Measurements from ENCODE around the gene S100A12.

The S100A12 gene

DNA sequence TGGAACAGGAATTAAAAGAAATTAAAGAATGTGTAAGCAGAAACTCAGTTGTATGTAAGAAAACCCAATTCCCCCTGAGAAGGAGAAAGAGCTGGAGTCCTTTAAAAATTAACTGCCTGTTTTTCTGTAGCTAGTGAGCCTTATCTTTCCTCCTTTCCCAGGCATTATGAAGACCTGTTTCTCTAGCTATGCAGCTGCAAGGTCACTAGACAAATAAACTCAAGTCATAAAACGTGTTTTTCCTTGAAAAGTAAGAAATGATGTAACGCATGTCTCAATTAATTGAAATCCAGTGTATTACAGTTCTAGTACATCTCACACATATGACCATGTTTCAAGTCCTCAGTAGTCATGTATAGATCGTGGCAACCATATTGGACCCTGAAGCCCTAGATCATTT is 5.3 kb downstream of the S100A12 start:
- in situ Hi-C loops (cut with MboI; ENCODE audit: low sequenced_read_pairs): no loop called here

DNA sequence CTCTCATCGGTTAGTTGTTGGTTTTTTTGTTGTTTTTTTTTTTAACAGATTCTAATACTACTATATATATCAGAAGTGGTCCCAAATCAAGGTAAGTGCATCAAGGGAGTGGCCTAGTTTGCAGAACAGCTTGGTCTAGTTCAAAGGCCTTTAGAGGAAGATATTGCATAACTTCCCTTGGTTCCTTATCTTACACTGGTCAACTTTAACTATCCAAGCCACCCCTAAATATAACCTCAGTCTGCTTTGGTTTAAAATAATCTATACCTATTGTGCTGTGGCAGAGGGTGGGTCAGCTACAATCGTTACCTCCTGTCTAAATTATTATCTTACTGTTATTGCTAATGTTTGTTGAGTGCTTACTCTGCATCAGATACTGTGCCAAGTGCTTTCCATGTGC is 6.9 kb downstream of the S100A12 start:
- in situ Hi-C loops (cut with MboI; ENCODE audit: low sequenced_read_pairs): no loop called here

DNA sequence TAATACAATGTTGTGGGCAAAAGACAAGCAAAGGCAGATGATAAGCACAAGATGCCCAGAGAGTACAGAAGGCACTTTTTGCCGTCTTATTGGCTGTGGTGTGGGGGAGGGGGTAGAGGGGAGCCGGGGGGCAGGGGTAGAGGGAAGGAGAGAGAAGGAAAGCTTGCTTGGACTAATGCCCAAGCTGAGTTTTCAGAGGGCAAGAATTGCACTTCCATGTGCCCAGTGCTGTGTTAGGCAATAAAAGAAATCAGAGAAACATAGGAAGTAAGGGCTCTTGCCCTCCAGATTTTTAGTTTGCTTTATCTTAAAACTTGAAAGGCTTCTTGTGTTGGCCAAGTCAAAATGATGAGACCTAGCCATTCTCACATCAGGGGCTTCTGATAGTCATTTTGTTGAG is 8.3 kb downstream of the S100A12 start:
- in situ Hi-C loops (cut with MboI; ENCODE audit: low sequenced_read_pairs): no loop called here

DNA sequence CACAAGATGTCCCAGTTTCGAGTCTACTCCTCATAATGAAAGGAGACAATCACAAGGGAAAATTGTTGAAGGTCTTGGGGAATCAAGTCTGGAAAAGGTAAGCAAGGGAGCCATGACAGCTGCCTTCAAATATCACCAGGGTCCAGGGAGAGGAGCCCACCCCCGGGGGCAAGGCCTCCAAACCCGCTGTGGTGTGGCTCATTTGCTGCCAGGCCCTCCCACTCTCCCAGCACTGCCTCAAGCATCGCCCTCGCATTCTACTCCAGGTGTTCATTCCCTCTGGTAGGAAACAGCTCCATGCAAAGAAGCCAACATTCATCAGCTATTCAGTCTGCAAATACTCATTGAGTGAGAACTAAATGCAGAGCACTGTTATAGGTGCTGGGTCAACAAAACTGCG is 9.2 kb downstream of the S100A12 start:
- in situ Hi-C loops (cut with MboI; ENCODE audit: low sequenced_read_pairs): no loop called here

DNA sequence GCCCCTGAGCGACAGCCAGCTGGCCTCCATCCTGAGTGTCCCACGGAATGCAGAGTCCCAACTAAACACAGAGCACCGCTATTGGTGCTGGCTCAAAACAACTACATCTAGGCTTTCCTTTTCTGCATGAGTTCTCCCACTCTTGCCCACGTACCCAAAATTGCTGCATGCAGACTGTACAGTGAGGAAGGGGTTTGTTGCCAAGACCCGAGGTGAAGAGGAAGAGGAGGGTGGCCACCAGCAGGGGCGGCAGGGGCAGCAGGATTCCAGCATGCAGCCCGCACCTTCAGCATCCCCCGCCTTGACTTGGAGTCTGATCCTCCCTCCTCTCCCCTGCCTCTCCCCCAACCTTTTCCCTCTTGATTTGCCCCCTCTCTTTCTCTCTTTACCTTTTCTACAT is 9.7 kb downstream of the S100A12 start:
- in situ Hi-C loops (cut with MboI; ENCODE audit: low sequenced_read_pairs): no loop called here

DNA sequence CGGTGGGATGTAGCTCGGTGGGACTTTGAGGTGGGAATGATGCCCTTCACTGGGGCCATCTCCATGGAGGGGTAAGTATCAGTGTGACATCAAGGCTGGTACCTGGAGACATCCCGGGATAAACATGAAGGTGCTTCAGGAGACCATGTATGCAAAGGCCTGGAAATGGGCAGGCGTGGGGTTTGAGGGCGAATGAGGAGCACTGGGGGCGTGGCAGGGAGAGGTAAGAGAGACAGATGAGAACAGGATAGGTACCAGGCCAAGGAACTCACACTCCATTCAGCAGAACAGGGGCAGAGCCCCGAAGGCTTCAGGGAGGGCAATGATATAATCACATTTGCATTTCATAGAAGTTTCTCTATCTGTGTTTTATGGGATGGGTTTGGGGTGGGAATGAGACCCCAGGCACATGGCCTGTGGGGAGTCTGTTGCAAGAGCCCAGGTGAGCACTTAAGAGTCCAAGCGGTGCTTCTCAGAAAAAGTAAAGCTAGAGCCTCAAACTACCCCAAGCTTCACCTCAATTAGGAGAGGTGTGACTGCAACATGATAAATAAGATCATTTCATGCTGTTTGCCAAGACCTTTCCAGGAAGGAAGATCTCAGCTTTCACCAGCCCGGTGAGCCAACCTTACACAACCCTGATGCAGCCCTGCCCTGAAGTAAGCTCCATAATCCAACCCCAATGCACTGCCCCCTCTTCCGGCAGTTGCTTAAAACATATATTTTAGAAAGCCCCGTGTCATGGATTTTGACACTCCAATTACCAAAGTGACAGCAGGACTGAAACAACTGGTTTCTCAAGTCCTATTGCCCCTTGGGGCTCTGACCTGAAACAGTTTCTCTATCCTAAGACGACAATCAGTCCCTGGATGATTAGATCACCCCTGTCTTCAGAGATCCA is 10.4 kb downstream of the S100A12 start:
- in situ Hi-C loops (cut with MboI; ENCODE audit: low sequenced_read_pairs): no loop called here

DNA sequence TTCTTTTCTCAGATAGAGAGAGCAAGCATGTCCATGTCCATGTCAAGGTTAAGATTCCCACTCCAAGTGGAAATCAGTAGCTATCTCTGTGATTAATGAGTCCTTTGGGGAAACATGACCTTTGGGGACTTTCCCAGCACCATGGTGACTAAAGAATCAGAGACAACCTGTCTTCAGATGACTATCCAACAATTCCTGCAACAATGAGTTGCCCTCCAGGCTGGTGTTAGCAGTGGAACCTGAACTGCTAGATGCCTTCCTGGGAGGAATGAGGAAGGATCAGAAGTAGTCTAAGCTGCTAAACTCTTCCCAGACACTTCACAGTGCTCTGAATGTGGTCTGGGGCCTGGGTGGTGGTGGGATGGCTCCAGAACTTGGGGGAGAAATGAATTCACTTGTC is 11.3 kb downstream of the S100A12 start:
- in situ Hi-C loops (cut with MboI; ENCODE audit: low sequenced_read_pairs): no loop called here

DNA sequence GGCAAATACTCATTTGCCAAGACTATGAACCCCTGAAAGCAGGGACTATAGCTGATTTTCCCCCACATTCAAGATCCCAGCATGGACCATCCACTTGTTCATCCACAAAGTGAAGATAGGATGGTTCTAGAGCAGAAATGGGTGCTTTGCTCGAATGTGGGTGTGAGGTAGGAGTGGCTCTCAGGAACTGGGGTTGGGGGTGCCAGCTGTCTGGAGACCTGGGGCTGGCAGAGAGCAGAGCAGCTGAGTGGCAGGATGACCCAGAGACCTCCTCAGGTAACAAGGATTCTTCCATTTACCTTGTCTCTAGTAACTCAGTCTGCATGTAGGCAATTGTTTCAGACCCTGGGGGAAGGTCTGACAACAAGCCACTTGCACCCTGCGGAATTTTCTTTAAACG is 11.8 kb downstream of the S100A12 start:
- in situ Hi-C loops (cut with MboI; ENCODE audit: low sequenced_read_pairs): no loop called here

DNA sequence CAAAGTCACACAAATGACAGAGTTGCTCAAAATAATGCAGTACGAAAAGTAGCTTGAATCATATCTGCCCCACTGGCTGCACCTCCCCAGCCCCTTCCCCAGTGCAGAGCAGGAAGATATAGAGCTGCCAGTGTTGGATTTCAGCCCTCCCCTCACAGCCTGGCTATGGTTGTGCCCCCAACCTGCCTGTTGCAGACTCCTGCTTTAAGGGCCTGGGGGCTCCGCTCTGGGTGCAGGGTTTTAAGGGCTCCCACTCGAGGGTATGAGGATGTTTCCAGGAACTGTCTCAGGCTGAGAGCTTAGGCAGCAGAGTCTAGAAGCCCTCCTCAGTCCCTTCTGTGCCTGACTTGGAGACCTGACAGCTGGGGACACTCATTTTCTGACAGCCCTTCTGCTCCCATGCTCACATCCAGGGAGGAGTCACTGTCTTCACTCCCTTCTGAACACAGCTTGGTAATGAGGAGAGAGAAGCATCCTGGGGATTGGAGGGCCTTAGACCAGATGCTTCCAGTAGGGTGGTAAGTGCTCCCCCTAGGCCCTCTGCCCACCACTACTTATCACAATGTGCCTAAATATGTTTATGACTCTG is 13.1 kb downstream of the S100A12 start:
- in situ Hi-C loops (cut with MboI; ENCODE audit: low sequenced_read_pairs): no loop called here

DNA sequence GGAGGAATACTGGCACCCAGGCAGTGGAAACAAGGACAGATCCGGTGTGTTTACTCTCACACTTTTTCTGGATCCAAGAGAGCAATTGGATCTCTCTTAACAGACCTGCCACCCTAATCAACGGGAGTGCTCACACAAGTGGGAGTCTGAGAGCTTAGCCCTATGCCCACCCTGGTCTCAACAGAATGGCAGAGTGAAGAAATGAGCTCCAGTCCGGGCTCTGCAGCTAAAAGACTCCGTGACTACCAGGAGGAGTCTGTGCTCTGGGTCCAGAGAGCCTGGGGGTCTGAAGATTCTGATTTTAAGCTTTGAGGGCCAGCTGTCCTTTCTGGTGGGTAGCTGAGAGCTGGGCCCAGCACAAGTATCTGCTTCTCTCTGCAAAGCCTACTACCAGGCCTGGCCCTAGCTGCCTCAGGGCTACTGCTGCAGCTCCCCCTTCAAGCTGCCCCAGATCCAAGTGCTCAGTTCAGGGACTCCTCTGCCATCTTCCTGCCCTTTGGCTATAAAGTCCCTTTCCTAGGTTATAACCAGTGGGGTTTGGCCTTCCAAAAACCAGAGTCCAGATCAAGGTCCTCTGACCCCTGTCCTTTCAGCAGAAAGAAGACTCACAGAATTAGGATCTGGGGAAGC is 13.8 kb downstream of the S100A12 start:
- in situ Hi-C loops (cut with MboI; ENCODE audit: low sequenced_read_pairs): no loop called here

DNA sequence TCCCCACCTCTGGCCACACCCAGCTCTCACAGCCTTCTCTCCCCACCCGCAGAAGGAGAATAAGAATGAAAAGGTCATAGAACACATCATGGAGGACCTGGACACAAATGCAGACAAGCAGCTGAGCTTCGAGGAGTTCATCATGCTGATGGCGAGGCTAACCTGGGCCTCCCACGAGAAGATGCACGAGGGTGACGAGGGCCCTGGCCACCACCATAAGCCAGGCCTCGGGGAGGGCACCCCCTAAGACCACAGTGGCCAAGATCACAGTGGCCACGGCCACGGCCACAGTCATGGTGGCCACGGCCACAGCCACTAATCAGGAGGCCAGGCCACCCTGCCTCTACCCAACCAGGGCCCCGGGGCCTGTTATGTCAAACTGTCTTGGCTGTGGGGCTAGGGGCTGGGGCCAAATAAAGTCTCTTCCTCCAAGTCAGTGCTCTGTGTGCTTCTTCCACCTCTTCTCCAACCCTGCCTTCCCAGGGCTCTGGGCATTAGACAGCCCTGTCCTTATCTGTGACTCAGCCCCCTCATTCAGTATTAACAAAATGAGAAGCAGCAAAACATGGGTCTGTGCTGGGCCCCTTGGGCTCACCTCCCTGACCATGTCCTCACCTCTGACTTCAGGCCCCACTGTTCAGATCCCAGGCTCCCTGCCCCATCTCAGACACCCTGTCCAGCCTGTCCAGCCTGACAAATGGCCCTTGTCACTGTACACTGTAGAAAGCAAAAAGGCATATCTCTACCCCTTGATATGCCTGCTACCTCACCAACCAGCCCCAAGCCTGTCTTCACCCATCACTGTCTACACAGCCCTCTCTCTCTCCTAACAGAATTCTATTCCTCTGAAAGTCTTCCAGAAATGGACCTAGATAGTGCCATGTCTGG is 14.6 kb downstream of the S100A12 start:
- in situ Hi-C loops (cut with MboI; ENCODE audit: low sequenced_read_pairs): no loop called here

DNA sequence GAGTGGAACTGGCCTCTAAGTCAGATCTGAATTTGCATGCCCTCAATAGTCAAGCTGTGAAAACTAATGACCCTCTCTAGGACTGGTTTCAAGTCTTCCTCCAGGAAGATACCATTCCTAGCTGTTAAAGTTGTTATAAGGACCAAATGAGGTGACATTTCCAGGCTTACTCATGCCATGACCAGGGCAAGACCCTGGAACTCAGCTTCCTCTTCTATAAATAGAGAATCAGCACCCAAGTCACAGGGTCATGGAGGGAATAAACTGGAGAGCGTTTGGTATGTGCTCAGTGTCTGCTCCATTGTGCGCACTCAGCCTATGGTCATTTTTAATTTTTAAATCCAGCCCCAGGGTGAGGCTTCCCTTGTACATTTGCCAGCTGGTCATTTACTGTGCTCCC is 15.2 kb downstream of the S100A12 start:
- in situ Hi-C loops (cut with MboI; ENCODE audit: low sequenced_read_pairs): no loop called here

DNA sequence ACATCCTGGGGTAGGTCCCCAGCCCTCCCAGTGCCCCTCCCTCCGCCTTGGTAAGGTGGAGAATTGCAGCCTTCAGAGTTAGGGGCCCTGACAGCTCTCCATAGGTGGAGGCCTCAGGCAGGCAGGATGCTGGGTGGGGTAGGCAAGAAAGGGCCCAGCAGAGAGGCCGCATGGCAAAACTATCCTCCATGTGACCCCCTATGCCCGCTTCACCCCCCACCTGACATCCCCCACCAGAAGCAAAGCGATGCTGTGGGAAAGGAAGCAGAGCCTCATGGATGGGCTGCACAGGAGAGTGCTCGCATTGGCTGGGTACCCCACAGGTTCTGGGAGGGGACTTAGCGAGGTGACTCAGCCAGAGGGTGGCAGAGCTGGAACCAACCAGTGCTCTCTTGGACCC is 16.2 kb downstream of the S100A12 start:
- in situ Hi-C loops (cut with MboI; ENCODE audit: low sequenced_read_pairs): no loop called here

DNA sequence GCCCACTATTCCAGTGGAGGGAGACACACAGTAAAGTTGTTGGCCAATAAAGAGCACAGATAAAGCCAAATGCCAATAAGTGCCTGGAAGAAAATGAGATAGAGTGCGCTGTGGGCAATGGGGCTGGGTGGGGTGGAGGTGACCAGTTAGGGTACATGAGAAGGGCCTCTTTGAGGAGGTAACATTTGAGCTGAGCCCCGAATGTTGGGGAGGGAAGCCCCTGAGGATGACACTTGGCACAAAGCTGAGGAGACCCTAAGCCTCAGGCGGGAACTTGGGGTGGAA is 16.8 kb downstream of the S100A12 start:
- in situ Hi-C loops (cut with MboI; ENCODE audit: low sequenced_read_pairs): no loop called here

DNA sequence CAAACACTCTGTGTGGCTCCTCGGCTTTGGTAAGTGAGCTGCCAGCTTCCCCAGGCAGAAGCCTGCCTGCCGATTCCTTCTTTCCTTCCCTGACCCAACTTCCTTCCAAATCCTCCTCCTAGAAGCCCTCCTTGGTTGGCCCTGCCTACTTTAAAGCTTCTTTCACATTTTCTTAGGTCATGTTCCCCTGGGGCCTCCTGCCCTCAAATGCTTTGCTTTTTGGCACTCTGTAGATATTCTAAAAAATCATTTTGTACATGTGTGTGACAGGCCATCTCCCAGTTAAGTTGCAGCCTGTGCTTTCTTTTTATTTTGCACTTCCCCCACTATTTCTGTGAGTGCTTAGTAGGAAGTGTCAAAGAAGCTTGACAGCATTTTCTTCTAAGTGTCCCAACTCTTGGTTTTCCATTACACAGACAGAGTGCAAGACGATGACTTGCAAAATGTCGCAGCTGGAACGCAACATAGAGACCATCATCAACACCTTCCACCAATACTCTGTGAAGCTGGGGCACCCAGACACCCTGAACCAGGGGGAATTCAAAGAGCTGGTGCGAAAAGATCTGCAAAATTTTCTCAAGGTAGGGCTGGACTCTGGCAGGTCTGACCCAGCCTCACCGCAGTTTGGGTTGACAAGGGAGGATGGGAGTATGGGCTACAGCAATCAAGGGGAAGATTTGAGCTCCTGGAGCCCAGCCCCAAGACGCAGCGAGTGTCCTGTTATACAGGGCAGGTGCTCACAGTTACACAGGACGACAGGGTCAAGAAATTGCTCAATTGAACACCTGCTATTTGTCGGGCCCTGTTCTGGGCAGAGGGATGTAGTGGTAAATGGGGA is 17.3 kb downstream of the S100A12 start, which contains the start of gene S100A9:
S100A9 (plus strand) TSS at position 2 of the 838 bp plus-strand sequence; CDS start at position 432, 430 bp downstream.
- in situ Hi-C loops (cut with MboI; ENCODE audit: low sequenced_read_pairs): no loop called here

DNA sequence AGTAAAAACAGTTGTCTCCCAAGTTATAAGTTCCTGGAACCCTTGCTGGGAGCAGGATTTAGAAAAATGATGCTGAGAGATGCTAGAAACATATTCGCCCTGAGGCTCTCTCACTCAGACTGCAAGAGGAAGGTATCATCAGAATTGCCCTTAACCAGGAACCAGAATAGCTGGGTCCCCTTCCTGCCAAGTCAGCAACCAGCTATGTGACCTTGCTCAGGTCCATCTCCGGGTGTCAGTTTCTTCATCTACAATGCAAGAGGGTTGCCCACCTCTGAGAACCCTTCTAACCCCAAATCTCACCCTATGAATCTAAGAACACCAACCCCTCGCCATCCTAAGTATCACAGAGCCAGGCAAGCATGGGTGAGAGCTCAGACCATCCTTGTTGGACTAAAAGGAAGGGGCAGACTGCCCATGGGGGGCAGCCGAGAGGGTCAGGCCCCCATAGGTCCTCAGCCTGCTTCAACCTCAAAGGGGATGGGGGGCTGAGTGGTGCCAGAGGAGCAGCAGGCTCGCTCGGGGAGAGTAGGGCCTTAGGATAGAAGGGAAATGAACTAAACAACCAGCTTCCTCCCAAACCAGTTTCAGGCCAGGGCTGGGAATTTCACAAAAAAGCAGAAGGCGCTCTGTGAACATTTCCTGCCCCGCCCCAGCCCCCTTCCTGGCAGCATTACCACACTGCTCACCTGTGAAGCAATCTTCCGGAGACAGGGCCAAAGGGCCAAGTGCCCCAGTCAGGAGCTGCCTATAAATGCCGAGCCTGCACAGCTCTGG is 18.2 kb downstream of the S100A12 start:
- in situ Hi-C loops (cut with MboI; ENCODE audit: low sequenced_read_pairs): no loop called here

DNA sequence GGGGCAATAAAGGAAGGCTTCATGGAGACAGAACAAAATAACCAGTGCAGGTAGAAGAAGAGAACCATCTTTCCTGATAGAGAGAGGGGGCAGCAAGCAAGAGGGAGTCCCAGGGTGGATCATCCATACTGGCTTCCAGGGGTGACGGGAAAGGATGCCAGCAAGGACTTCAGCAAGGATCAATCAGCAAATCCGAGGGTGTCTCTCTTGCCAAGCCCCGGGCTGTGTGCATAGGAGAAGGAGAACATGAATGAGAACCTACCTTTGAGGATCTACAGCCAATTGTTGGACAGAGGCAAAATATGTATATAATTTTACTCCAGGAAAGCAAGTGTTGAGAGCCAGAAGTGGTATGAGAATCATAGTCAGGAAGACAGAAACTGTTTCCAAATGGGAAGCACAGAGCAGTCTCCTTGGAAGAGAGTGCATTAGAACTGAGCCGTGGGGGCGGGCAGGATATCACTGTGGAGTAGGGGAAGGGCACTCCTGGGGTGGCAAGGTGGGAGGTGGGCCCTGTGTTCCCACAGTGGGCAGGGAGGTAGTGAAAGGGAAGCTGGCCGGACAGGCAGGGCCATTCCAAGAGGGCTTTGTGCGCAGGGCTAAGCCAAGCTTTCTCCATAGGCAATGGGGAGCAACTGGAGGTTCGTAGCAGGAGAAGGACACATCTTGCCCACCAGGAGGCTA is 18.9 kb downstream of the S100A12 start:
- in situ Hi-C loops (cut with MboI; ENCODE audit: low sequenced_read_pairs): no loop called here

DNA sequence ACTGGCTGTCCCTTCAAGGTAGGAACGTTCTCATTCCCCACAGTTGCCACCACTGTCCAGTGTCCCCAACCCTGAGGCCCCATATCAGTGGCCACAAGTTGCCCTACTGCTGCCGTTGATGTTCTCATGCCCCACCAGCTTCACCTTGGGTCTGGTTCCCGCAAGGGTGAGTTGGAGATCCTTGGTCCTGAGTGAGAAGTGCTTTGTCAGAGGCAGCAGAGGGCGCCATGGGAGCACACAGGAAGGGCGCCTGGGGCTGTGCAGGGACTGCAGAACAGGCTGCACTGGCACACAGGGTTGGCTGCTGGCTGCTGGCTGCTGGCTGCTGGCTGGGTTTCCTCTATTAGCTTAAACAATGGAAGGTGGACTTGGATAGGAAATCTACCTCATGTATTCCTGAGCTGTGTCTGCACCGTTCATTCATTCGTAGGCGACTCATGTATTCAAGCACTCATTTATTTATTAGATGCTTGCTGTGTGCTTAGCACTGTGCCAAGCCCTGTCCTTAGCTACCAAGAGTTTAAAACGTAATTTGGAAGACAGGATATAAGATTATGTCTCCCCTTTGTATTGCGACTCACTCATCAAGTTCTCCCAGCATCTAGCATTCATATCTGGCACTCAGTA is 19.9 kb downstream of the S100A12 start:
- in situ Hi-C loops (cut with MboI; ENCODE audit: low sequenced_read_pairs): no loop called here
